Activated naive CD8-positive, alpha-beta T cell treated with anti-CD3 and anti-CD28 coated beads, Interleukin-2, amount 50 U/mL, for 24 hours (primary cell): ENCODE results near the gene LPCAT4.
A peak's percentile ranks its signal among the peaks of the same experiment; 100 is the strongest.

Experiments used
- ATAC-seq: fragments of 150-1000 bp; cut with Tn5 transposase; one replicate; pipeline ENCODE4 v1.10.0; 2021
- DNase-seq: peaks from one replicate; pipeline ENCODE4 v3.0.0; 2021
- H3K27ac Mint-ChIP-seq: one replicate; pipeline ENCODE4 v1.8.0; 2021; ENCODE audit warnings: mild to moderate bottlenecking, mixed read lengths
- H3K27me3 Mint-ChIP-seq: one replicate; pipeline ENCODE4 v1.8.0; 2021; ENCODE audit warnings: mixed read lengths
- H3K36me3 Mint-ChIP-seq: one replicate; pipeline ENCODE4 v1.8.0; 2021; ENCODE audit warnings: low read depth, mixed read lengths
- H3K4me1 Mint-ChIP-seq: one replicate; pipeline ENCODE4 v1.8.0; 2021; ENCODE audit warnings: mixed read lengths
- H3K4me3 Mint-ChIP-seq: one replicate; pipeline ENCODE4 v1.8.0; 2021; ENCODE audit warnings: mild to moderate bottlenecking, moderate library complexity, mixed read lengths
- H3K9me3 Mint-ChIP-seq: one replicate; pipeline ENCODE4 v1.8.0; 2021; ENCODE audit warnings: mixed read lengths

Gene LPCAT4

GRCh38 chr15:34311563-34311962, 55.4 kb downstream of the LPCAT4 start:
- no peak overlapping the region for H3K4me3 Mint-ChIP-seq
- no peaks in the 10 kb centered on the region for H3K27me3 Mint-ChIP-seq
- H3K36me3 Mint-ChIP-seq = peaks cover 26% of the 10 kb centered on the region
- DNase-seq = no peak
- peaks cover 59% of the 10 kb centered on the region for H3K4me1 Mint-ChIP-seq
- peak; percentile 46 for ATAC-seq
- no peak overlapping the region for H3K27ac Mint-ChIP-seq
- H3K9me3 Mint-ChIP-seq = no peaks in the 10 kb centered on the region
